Small intestine (tissue), 7 donors: ENCODE results near the gene OSBPL6. TPM values are rescaled to one million over a fixed set of nuclear protein-coding genes. Genes with fewer than 3 reads are reported as not detected.
"Not testable (repeated sequence)": the region's sequence is repeated elsewhere in the genome, so short reads cannot be mapped to it uniquely, and the experiment has no call there.

Experiments
- DNase-seq, 2 donors: peaks; one replicate each; pipeline versions ENCODE4 v3.0.0 to v3.0.0-alpha.2; 2013
- FAIRE-seq: peaks from 2 replicates; lab custom pipeline; 2012; peaks lifted over from hg19 to GRCh38; lab: Jason Lieb, UNC
- H3K27ac ChIP-seq, 3 donors: one replicate each; pipeline ENCODE4 v1.5.1; 2013; ENCODE audit warnings: low read length in 2 of 3, mild to moderate bottlenecking in 2 of 3, control low read depth in 1 of 3, inconsistent platforms in 1 of 3, low read depth in 1 of 3, moderate library complexity in 1 of 3
- H3K27me3 ChIP-seq, 3 donors: one replicate each; pipeline ENCODE4 v1.6.1; 2013; ENCODE audit warnings: low read length in 3 of 3, inconsistent platforms in 1 of 3; ENCODE audit not compliant: control insufficient read depth in 3 of 3, insufficient read depth in 3 of 3
- H3K36me3 ChIP-seq, 3 donors: one replicate each; pipeline ENCODE4 v1.6.1; 2013; ENCODE audit warnings: low read length in 3 of 3, inconsistent platforms in 1 of 3, low read depth in 1 of 3, mild to moderate bottlenecking in 1 of 3, moderate library complexity in 1 of 3; ENCODE audit not compliant: control insufficient read depth in 3 of 3, insufficient read depth in 2 of 3
- H3K4me1 ChIP-seq, 3 donors: one replicate each; pipeline ENCODE4 v1.6.1; 2013; ENCODE audit warnings: low read length in 2 of 3, inconsistent platforms in 1 of 3, low read depth in 1 of 3, mild to moderate bottlenecking in 1 of 3, moderate library complexity in 1 of 3; ENCODE audit not compliant: control insufficient read depth in 3 of 3, insufficient read depth in 2 of 3
- H3K4me3 ChIP-seq, 3 donors: one replicate each; pipeline ENCODE4 v1.5.1; 2013; ENCODE audit warnings: low read length in 3 of 3, control low read depth in 1 of 3, inconsistent platforms in 1 of 3, low read depth in 1 of 3, mild to moderate bottlenecking in 1 of 3, moderate library complexity in 1 of 3
- H3K9me3 ChIP-seq, 2 donors: one replicate each; pipeline ENCODE4 v1.6.1; 2013; ENCODE audit warnings: low read depth in 1 of 2, low read length in 1 of 2; ENCODE audit not compliant: control insufficient read depth in 2 of 2, insufficient read depth in 1 of 2
- WGBS, 3 donors: extraction: QIAGEN DNeasy Blood & Tissue Kit; methylation state at CpG; one replicate each; pipeline ENCODE4 v1.1.7; 2013; 5-methylcytosine and 5-hydroxymethylcytosine counted together
- polyA plus RNA-seq, 4 donors: library from polyadenylated mRNA; stranded (reverse) in 3 of 4; unstranded in 1 of 4; fragments of 200-250 nt in 3 of 4; fragments of 120-200 nt in 1 of 4; gene quantifications; one replicate each; pipeline versions ENCODE4 v1.2.1 to v1.2.3, GENCODE V29; 2013
- donor health status: healthy with polysubstance abuse.
- donor health status: control.
- donor health status: control.
- donor health status: Bipolar disorder and iron deficiency.
- donor health status: healthy.

OSBPL6 gene
- polyA plus RNA-seq, 4 donors = 0.87 to 4.4 (median 1.5) TPM

DNA sequence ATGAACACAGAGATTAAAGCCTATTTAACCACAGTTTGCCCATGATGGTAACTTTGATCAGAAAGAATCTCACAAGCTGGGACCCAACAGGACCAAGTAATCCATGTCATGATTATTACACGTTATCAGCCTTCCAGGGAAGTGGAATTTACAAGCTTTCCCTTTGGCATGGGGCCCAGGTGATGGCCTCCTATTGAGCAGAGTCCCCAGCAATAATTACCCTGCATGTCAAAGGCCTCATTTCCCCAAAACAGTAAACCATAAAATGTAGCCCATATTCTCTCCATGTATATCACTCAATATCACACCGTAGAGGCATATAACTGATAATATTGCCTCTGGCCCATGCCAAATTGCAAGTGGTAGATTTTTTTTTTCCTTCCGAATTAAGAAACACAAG is 217.7 kb downstream of the OSBPL6 start:
- WGBS, 3 donors = 21 to 60% (median 40%) methylated on average over 3 of the region's 3 CpGs

GRCh38 chr2:178412453-178412852 is 218.1 kb downstream of the OSBPL6 start:
- not testable (repeated sequence) for H3K4me3 ChIP-seq, FAIRE-seq, H3K27ac ChIP-seq, H3K36me3 ChIP-seq, H3K27me3 ChIP-seq, H3K9me3 ChIP-seq, H3K4me1 ChIP-seq, DNase-seq
- WGBS, 3 donors = 91 to 97% (median 94%) methylated on average over 8 of the region's 8 CpGs

More for the DNA sequence above, 217.7 kb downstream of the OSBPL6 start:
- peaks cover 0 to 2% (median 0%) of the 10 kb centered on the region in 3 donors for H3K4me1 ChIP-seq
- DNase-seq (peak; percentile 71 to 83), FAIRE-seq (no peak)
- no peak overlapping the region for H3K27ac ChIP-seq
- no peaks in the 10 kb centered on the region for H3K9me3 ChIP-seq
- no peaks in the 10 kb centered on the region for H3K36me3 ChIP-seq
- H3K27me3 ChIP-seq = no peaks in the 10 kb centered on the region
- no peak overlapping the region for H3K4me3 ChIP-seq

- peak; percentile 21 to 77 for DNase-seq
- no peaks in the 10 kb centered on the region for H3K36me3 ChIP-seq
- H3K27ac ChIP-seq = peak overlapping the region; percentile 74 to 92 (median 80)
- WGBS, 3 donors = 1 to 2% (median 1%) methylated on average over 45 of the region's 45 CpGs
- FAIRE-seq = no peak
- H3K9me3 ChIP-seq = no peaks in the 10 kb centered on the region
- peak overlapping the region; percentile 57 to 61 (median 60) for H3K4me3 ChIP-seq
- no peaks in the 10 kb centered on the region for H3K27me3 ChIP-seq
- peaks cover 0 to 2% (median 0%) of the 10 kb centered on the region in 3 donors for H3K4me1 ChIP-seq
These were observed 219.4 kb downstream of the OSBPL6 start for GRCh38 chr2:178413472-178414265.

- Histone ChIP-seq H3K4me3 (peak overlapping the region in 2 of 3 donors; percentile 60 to 61), H3K4me1 (peaks cover 0 to 2% (median 0%) of the 10 kb centered on the region in 3 donors), H3K27me3 (no peaks in the 10 kb centered on the region), H3K36me3 (no peaks in the 10 kb centered on the region), H3K9me3 (no peaks in the 10 kb centered on the region), H3K27ac (peak overlapping the region in 2 of 3 donors; percentile 74 to 92)
- FAIRE-seq (no peak), DNase-seq (peak; percentile 85 to 93)
- WGBS, 3 donors = 17 to 19% (median 18%) methylated on average over 21 of the region's 21 CpGs
These were observed 220.2 kb downstream of the OSBPL6 start for GRCh38 chr2:178414266-178415247.

- Histone ChIP-seq H3K4me3 (no peak overlapping the region), H3K4me1 (peaks cover 0 to 2% (median 0%) of the 10 kb centered on the region in 3 donors), H3K36me3 (no peaks in the 10 kb centered on the region), H3K27ac (no peak overlapping the region), H3K27me3 (no peaks in the 10 kb centered on the region), H3K9me3 (no peaks in the 10 kb centered on the region)
- FAIRE-seq = no peak
- DNase-seq = no peak
These were observed 221.7 kb downstream of the OSBPL6 start for GRCh38 chr2:178415979-178416378.

DNA sequence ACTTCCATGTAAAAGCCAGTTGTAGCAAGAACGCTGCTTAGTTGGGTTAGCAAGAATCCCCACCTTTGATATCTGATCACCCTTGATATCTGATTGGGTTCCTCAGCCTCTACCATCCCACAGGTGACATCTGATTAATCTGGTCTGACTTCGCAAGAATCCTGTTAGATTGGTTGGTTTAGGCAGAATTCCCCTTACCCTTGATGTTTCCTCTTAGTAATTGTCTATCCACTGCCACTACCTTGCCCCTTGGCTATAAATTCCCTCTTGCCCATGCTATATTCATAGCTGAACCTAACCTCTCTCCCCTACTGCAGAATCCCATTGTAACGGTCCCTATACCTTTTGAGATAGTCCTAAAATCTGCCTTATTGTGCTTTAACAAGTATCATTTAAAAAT is 223.6 kb downstream of the OSBPL6 start:
- Histone ChIP-seq H3K9me3 (peaks cover 0 to 4% of the 10 kb centered on the region in 2 donors), H3K36me3 (no peaks in the 10 kb centered on the region), H3K4me1 (peaks cover 0 to 2% (median 0%) of the 10 kb centered on the region in 3 donors), H3K27ac (no peak overlapping the region), H3K27me3 (no peaks in the 10 kb centered on the region), H3K4me3 (no peak overlapping the region)
- 82 to 92% (median 91%) methylated on average over 3 of the region's 3 CpGs for WGBS, 3 donors
- no peak for FAIRE-seq
- DNase-seq = no peak

- Histone ChIP-seq H3K4me3 (no peak overlapping the region), H3K36me3 (no peaks in the 10 kb centered on the region), H3K4me1 (peaks cover 0 to under 1% (median 0%) of the 10 kb centered on the region in 3 donors), H3K27ac (no peak overlapping the region), H3K27me3 (no peaks in the 10 kb centered on the region), H3K9me3 (peaks cover 0 to 4% of the 10 kb centered on the region in 2 donors)
- FAIRE-seq (no peak), DNase-seq (peak in 1 of 2 donors; percentile 36)
- WGBS, 3 donors = 74 to 84% (median 81%) methylated on average over 1 of the region's 1 CpG
These were observed 224.1 kb downstream of the OSBPL6 start for GRCh38 chr2:178418426-178418825.

DNA sequence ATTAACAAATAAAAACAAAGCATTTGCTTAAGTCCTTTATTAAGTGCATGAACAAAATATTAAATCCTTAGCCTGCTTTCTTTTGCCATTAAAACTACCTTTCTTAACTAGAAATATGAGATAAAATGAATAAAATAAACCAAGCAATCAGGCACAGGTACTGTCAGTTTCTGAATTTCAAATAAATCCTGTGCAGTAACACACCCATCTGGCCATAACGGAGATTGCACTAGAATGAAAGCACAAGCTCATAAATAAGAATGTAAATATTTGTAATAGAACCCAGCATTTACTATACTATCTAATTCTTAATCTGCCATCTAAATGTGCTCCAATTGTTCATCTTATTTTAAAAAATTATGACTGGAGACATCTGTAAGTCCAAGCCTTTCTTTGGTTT is 224.8 kb downstream of the OSBPL6 start:
- Histone ChIP-seq H3K36me3 (no peaks in the 10 kb centered on the region), H3K9me3 (peaks cover 0 to 4% of the 10 kb centered on the region in 2 donors), H3K27me3 (no peaks in the 10 kb centered on the region), H3K4me3 (no peak overlapping the region), H3K4me1 (no peaks in the 10 kb centered on the region), H3K27ac (no peak overlapping the region)
- FAIRE-seq = no peak
- DNase-seq = peak; percentile 21 to 39
- WGBS, 3 donors = 9 to 37% (median 29%) methylated on average over 1 of the region's 1 CpG
